GM18909 (cell line): ENCODE results near the gene ACTL10.

Source experiments
- ATAC-seq: cut with Tn5 transposase; IDR thresholded peaks from one replicate; pipeline ENCODE4 v1.9.1; 2021; ENCODE audit warnings: mild to moderate bottlenecking; ENCODE audit not compliant: unreplicated experiment, poor library complexity

ACTL10 gene

DNA sequence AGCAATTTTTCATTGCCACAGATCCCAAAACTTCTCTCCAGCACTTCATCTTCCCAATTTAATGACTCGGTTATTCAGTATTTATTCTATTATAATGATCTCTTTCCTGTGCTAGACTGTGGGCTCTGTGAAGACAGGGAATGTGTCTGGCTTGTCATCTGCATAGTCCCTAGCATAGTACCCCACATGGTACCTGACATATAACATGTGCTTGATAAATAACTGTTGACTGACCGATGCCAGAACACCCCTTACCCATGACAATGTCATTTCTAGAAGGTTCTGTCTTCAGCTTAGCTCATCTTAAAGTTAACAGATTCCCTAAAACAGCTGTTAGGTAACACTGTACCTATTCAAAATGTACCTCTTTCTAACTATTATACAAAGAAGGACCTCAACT lies 49.8 kb downstream of the ACTL10 start:
- ATAC-seq: no peak
